HepG2 (cell line): ENCODE results near the gene AP2A2. TPM values are rescaled to one million over a fixed set of nuclear protein-coding genes. Genes with fewer than 3 reads are reported as not detected.

Source experiments
- ATAC-seq: fragments of 200-7000 bp; cut with Tn5 transposase; 3 replicates; pipeline ENCODE4 v1.9.1; 2020; ENCODE audit warnings: mild to moderate bottlenecking, moderate library complexity
- BruUV-seq: library from RNA; stranded (reverse); fragments of 400-500 nt; replicated peaks from 2 replicates; lab custom pipeline; 2021; lab: Mats Ljungman, UMichigan
- CTCF ChIA-PET: fragments of 300-600 bp; formaldehyde crosslinking; extraction: SDS; loops from one replicate; lab custom pipeline; 2021; ENCODE audit warnings: low total read pairs, inconsistent platforms, low intra/inter-chr PET ratio; lab: Yijun Ruan, JAX
- POLR2A ChIA-PET: fragments of 350-600 bp; sonication (Branson Sonifier 250); formaldehyde crosslinking; loops from one replicate; lab custom pipeline; 2020; ENCODE audit warnings: antibody characterized with exemption, inconsistent platforms; lab: Yijun Ruan, JAX
- DNase-seq: peaks from one replicate; pipeline ENCODE4 v3.0.0-alpha.2; 2015; ENCODE audit warnings: low spot score
- FAIRE-seq: peaks from 3 replicates; lab custom pipeline; 2011; peaks lifted over from hg19 to GRCh38; lab: Jason Lieb, UNC
- H2AFZ ChIP-seq: one replicate; pipeline ENCODE4 v1.6.1; 2011; ENCODE audit warnings: low read length, inconsistent platforms
- H3K27ac ChIP-seq: fragments of 300-600 bp; 3 replicates; pipeline ENCODE4 v1.8.0; 2011; ENCODE audit warnings: mixed run types, mild to moderate bottlenecking, mixed read lengths, low read length, inconsistent platforms; ENCODE audit not compliant: insufficient read depth; ENCODE audit errors: extremely low read length
- H3K27me3 ChIP-seq, 2 experiments: fragments of 200-600 bp in 1 of 2; 2 replicates in 1 of 2; 3 replicates in 1 of 2; pipeline versions ENCODE4 v1.6.0 to v1.8.0; 2011; ENCODE audit warnings: low read length in 2 of 2, mild to moderate bottlenecking in 2 of 2, moderate library complexity in 2 of 2, inconsistent platforms in 1 of 2; ENCODE audit not compliant: insufficient read depth in 2 of 2, control insufficient read depth in 1 of 2
- H3K36me3 ChIP-seq, 2 experiments: fragments of 200-600 bp in 1 of 2; replicated peaks in 1 of 2; 2 replicates in 1 of 2; 3 replicates in 1 of 2; pipeline versions ENCODE4 v1.5.1 to v1.8.0; 2011; ENCODE audit warnings: low read length in 2 of 2, inconsistent platforms in 1 of 2; ENCODE audit not compliant: insufficient read depth in 2 of 2, control insufficient read depth in 1 of 2
- H3K4me1 ChIP-seq: 2 replicates; pipeline ENCODE4 v1.5.1; 2012; ENCODE audit warnings: low read length, inconsistent platforms; ENCODE audit not compliant: insufficient read depth
- H3K4me2 ChIP-seq: 2 replicates; pipeline ENCODE4 v1.6.0; 2011; ENCODE audit warnings: low read depth, low read length, inconsistent platforms
- H3K4me3 ChIP-seq, 3 experiments: fragments of 200-600 bp in 1 of 3; sonication (generic), shearing (Covaris generic) in 1 of 3; replicated peaks in 1 of 3; 2 replicates each; pipeline ENCODE4 v1.5.1; 2011 to 2016; ENCODE audit warnings: low read length in 3 of 3, inconsistent platforms in 2 of 3, low read depth in 2 of 3, mild to moderate bottlenecking in 2 of 3, control low read depth in 1 of 3, mixed read lengths in 1 of 3; ENCODE audit not compliant: insufficient read depth in 1 of 3
- H3K79me2 ChIP-seq: one replicate; pipeline ENCODE4 v1.6.1; 2011; ENCODE audit warnings: low read length, inconsistent platforms; ENCODE audit not compliant: insufficient read depth
- H3K9ac ChIP-seq: 2 replicates; pipeline ENCODE4 v1.6.0; 2011; ENCODE audit warnings: mild to moderate bottlenecking, low read depth, low read length, inconsistent platforms; ENCODE audit not compliant: insufficient read depth
- H3K9me3 ChIP-seq: 2 replicates; pipeline ENCODE4 v1.5.1; 2012; ENCODE audit warnings: mild to moderate bottlenecking, low read length
- H4K20me1 ChIP-seq: 2 replicates; pipeline ENCODE4 v1.6.0; 2011; ENCODE audit warnings: inconsistent platforms, mild to moderate bottlenecking, low read length, moderate library complexity; ENCODE audit not compliant: insufficient read depth
- HHEX ChIP-seq: IDR thresholded peaks from 2 replicates; pipeline ENCODE4 v1.6.1; 2016; ENCODE audit warnings: control low read depth
- KLF15 ChIP-seq: sonication (generic); formaldehyde crosslinking; IDR thresholded peaks from 2 replicates; pipeline ENCODE4 v1.8.1; 2023; ENCODE audit warnings: borderline replicate concordance, mild to moderate bottlenecking, inconsistent platforms, missing genetic modification reagents, mixed read lengths
- LCORL ChIP-seq, 2 experiments: fragments of 450-650 bp in 1 of 2; sonication (generic) in 1 of 2; formaldehyde crosslinking in 1 of 2; IDR thresholded peaks; 2 replicates each; pipeline versions ENCODE4 v1.5.0 to v1.6.1; 2017 to 2020; ENCODE audit warnings: antibody characterized with exemption in 1 of 2, missing genetic modification reagents in 1 of 2
- SALL2 ChIP-seq: sonication (generic); formaldehyde crosslinking; IDR thresholded peaks from 2 replicates; pipeline ENCODE4 v1.8.1; 2023; ENCODE audit warnings: mild to moderate bottlenecking, missing genetic modification reagents, inconsistent platforms
- SCMH1 ChIP-seq: sonication (generic); formaldehyde crosslinking; IDR thresholded peaks from 2 replicates; pipeline ENCODE4 v1.9.0; 2021; ENCODE audit warnings: missing genetic modification reagents, mild to moderate bottlenecking, borderline replicate concordance
- SOX13 ChIP-seq, 3 experiments: fragments of 450-650 bp in 1 of 3; sonication (generic) in 1 of 3; formaldehyde crosslinking in 1 of 3; IDR thresholded peaks in 2 of 3; conservative IDR thresholded peaks in 1 of 3; 2 replicates each; pipeline versions ENCODE4 v1.5.0 to v1.6.1; 2016 to 2020; ENCODE audit warnings: antibody characterized with exemption in 1 of 3, mild to moderate bottlenecking in 1 of 3, missing compliant biosample characterization in 1 of 3, missing genetic modification reagents in 1 of 3, moderate library complexity in 1 of 3
- TOPORS ChIP-seq: sonication (generic); formaldehyde crosslinking; IDR thresholded peaks from 2 replicates; pipeline ENCODE4 v1.8.0; 2023; ENCODE audit warnings: mild to moderate bottlenecking, missing genetic modification reagents
- ZBED4 ChIP-seq: sonication (generic); formaldehyde crosslinking; IDR thresholded peaks from 2 replicates; pipeline ENCODE4 v1.4.0; 2020; ENCODE audit warnings: missing genetic modification reagents, borderline replicate concordance
- ZFP1 ChIP-seq: IDR thresholded peaks from 2 replicates; pipeline ENCODE4 v1.6.1; 2016
- ZNF430 ChIP-seq: sonication (generic); formaldehyde crosslinking; IDR thresholded peaks from 2 replicates; pipeline ENCODE4 v1.9.0; 2021; ENCODE audit warnings: mild to moderate bottlenecking, missing genetic modification reagents
- ZNF576 ChIP-seq: sonication (generic); formaldehyde crosslinking; IDR thresholded peaks from 2 replicates; pipeline ENCODE4 v1.4.0; 2020; ENCODE audit warnings: mild to moderate bottlenecking, missing genetic modification reagents
- ZNF687 ChIP-seq: sonication (generic); formaldehyde crosslinking; IDR thresholded peaks from 2 replicates; pipeline ENCODE4 v1.5.1; 2020; ENCODE audit warnings: mild to moderate bottlenecking, missing genetic modification reagents, moderate library complexity
- ZNF841 ChIP-seq: sonication (generic); formaldehyde crosslinking; IDR thresholded peaks from 2 replicates; pipeline ENCODE4 v1.8.1; 2023; ENCODE audit warnings: missing genetic modification reagents, borderline replicate concordance
- ZNF891 ChIP-seq: sonication (generic); formaldehyde crosslinking; IDR thresholded peaks from 2 replicates; pipeline ENCODE4 v1.5.0; 2020; ENCODE audit warnings: mild to moderate bottlenecking, missing genetic modification reagents
- WGBS: methylation state at CpG from one replicate; pipeline ENCODE4 v1.1.6; 2017; ENCODE audit warnings: low lambda C conversion rate; 5-methylcytosine and 5-hydroxymethylcytosine counted together
- in situ Hi-C: cut with HindIII; loops from 2 replicates; pipeline ENCODE4 v1.10.0; 2017; ENCODE audit warnings: low pct_unique_long_range_greater_than_20kb; ENCODE audit not compliant: extremely low pct_ligation_motif_present
- intact Hi-C: fragments of 100-400 bp; cut with micrococcal nuclease; formaldehyde crosslinking; loops from one replicate; pipeline ENCODE4 v1.10.0; 2022; ENCODE audit not compliant: unreplicated experiment
- polyA plus RNA-seq, 8 experiments: library from polyadenylated mRNA; depleted of rRNA in 3 of 8; stranded (reverse) in 7 of 8; unstranded in 1 of 8; fragments of >200 nt; fragmentation: Illumina TruSeq in 4 of 8; extraction: Trizol in 4 of 8; gene quantifications; 2 replicates each; pipeline versions ENCODE4 v1.2.1 to v1.2.3, GENCODE V29; 2011 to 2016; ENCODE audit warnings: low read depth in 4 of 8, missing spikeins in 1 of 8, mixed read lengths in 1 of 8; ENCODE audit not compliant: insufficient read depth in 1 of 8
- total RNA-seq, 5 experiments: library from RNA; depleted of rRNA; stranded (reverse); fragments of >200 nt; fragmentation: Illumina TruSeq; extraction: Trizol; gene quantifications; 2 replicates each; pipeline ENCODE4 v1.2.3, GENCODE V29; 2016; ENCODE audit warnings: low read depth in 1 of 5

AP2A2 gene
- total and polyA plus RNA-seq, 2 of the 13 experiments (the other 11 are each of a cell fraction or from before 2014, with no cell fraction given), result 25.7 to 75.7 TPM

GRCh38 chr11:940496-941135 lies 14.9 kb downstream of the AP2A2 start:
- Histone ChIP-seq H3K27me3 (no peaks in the 10 kb centered on the region), H3K36me3 (peaks cover 8 to 29% of the 10 kb centered on the region in 2 experiments), H3K4me3 (no peak overlapping the region), H3K27ac (peak overlapping the region; percentile 88), H3K4me2 (0 out of 2 replicates have a peak overlapping the region, but pooled peaks have one; percentile 2), H3K4me1 (peaks cover 93% of the 10 kb centered on the region), H3K79me2 (peaks cover 81% of the 10 kb centered on the region), H3K9me3 (no peaks in the 10 kb centered on the region), H3K9ac (peak overlapping the region; percentile 15; the same call in 1 of the 2 replicates), H2AFZ (no peak overlapping the region), H4K20me1 (peaks cover 14% of the 10 kb centered on the region; the same call in 1 of the 2 replicates)
- no TSS peak for BruUV-seq
- FAIRE-seq (no peak), ATAC-seq (no peak), DNase-seq (no peak)
- TF ChIP-seq ZNF576 (0 out of 2 replicates have a peak, but pooled peaks have one; percentile 23), ZNF841 (CRISPR knock-in tag) (no peak), LCORL (IDR thresholded peaks at IDR 0.05) (no peak), LCORL (CRISPR knock-in tag; IDR thresholded peaks at IDR 0.05) (no peak), HHEX (CRISPR knock-in tag) (no peak), ZFP1 (no peak), SALL2 (no peak), TOPORS (no peak), ZBED4 (CRISPR knock-in tag) (no peak), SCMH1 (CRISPR knock-in tag) (no peak), ZNF891 (CRISPR knock-in tag) (no peak), KLF15 (no peak), SOX13 (IDR thresholded peaks at IDR 0.05) (no peak), SOX13 (CRISPR knock-in tag; conservative IDR thresholded peaks at IDR 0.05 in 1 of 2, IDR thresholded peaks at IDR 0.05 in 1 of 2) (0 out of 4 replicates have a peak, but pooled peaks of 1 of the 2 experiments have one; percentile 17), ZNF430 (CRISPR knock-in tag) (no peak), ZNF687 (CRISPR knock-in tag) (peak; percentile 33)
- CTCF ChIA-PET, result no interaction called here
- in situ Hi-C loops (no loop called here), intact Hi-C loops (no loop called here)
- POLR2A ChIA-PET, result interaction anchor here (1.3 to 2.0 kb wide), 2 partner anchors 12 to 30 kb away, joined by 4 to 10 read pairs; partner anchors contain the start of gene CHID1
- WGBS, result 79% methylated on average over 8 of the region's 11 CpGs
